HG03066 (cell line): ENCODE results near the gene COL21A1.

ENCODE experiments used
- ATAC-seq: cut with Tn5 transposase; IDR thresholded peaks from one replicate; pipeline ENCODE4 v1.9.1; 2021; ENCODE audit warnings: low read depth; ENCODE audit not compliant: unreplicated experiment

Gene COL21A1

GRCh38 chr6:56055081-56055704 lies 192.2 kb downstream of the COL21A1 start:
- ATAC-seq, result no peak

DNA sequence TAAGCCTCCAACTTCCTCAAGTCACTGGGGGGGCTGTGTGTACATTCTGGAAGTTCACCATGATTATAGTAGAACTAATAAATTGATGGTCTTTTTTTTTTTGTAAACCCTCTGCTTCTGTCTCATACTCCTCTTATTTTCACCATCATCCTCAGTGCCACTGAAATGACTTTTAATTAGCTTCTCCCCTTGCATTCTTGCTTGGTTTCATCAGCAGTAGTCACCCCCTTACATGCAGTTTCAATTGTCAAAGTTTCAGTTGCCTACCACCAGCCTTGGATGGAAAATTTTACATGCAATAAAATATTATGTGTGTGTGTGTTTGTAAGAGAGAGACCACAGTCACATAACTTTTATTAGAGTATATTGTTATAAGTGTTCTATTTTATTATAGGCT lies 196.2 kb downstream of the COL21A1 start:
- no peak for ATAC-seq

DNA sequence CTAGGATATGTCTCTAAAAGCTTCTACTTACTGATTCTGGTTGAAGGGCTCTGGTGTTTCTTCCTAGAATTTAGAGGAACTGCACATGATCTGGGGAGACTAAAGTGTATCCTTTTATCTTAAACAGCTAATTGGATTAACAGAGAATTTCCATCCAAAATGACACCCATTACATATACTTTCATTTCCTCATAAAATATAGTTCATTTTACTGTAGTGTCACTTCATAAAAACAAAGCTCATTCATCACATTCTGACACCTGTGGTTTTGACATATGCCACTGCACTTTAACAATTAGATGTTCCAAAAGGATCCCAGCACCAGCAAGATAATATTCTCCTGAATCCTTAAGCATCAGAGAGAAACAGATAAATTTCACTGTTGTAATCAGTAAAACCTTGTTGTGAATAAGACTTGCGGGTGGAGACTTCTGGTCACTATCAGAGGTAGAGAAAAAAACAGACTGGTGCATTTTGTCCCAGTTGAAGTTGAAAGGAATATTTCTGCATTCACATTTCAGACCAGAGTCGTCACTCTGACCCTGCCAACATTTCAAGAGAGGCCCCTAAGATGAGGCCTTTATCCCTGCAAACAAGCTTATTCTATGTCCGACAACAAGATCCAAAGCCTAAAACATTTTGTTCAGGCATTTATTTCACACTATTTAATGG lies 196.7 kb downstream of the COL21A1 start:
- ATAC-seq, result no peak

GRCh38 chr6:56048601-56049000 lies 198.8 kb downstream of the COL21A1 start:
- no peak for ATAC-seq

- ATAC-seq, result no peak
Measured at GRCh38 chr6:56047931-56048540, 199.3 kb downstream of the COL21A1 start.

DNA sequence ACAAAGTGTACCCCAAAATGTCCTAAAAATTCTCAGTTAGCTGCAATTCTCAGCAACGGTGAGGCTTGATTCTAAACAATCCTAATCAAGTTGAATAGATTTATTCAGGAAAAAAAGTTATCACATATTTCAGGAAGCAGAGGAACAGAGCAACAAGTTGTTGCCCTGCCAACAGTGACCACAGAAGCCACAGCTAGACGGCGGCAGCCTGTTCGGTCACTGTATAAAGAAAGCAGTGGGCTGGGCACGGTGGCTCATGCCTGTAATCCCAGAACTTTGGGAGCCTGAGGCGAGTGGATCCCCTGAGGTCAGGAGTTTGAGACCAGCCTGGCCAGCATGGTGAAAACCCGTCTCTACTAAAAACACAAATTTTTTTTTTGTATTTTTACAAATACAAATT lies 200.8 kb downstream of the COL21A1 start:
- no peak for ATAC-seq

DNA sequence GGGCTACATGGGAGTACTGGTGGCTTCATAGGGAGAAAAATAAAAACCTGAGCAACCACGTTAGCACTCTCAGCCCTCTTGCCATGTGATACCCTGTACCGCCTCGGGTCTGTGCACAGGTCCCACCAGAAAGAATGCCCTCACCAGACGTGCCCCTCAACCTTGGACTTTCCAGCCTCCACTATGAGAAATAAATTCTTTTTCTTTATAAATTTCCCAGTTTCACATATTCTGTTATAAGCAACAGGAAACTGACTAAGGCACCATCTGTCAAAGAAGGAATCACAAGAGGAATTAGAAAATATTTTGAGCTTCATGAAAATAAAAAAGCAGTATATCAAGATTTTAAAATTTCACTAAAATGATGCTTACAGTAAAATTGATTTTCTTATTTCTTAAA lies 203.6 kb downstream of the COL21A1 start:
- ATAC-seq, result no peak

- no peak for ATAC-seq
Measured at GRCh38 chr6:56043076-56043475, 204.3 kb downstream of the COL21A1 start.

DNA sequence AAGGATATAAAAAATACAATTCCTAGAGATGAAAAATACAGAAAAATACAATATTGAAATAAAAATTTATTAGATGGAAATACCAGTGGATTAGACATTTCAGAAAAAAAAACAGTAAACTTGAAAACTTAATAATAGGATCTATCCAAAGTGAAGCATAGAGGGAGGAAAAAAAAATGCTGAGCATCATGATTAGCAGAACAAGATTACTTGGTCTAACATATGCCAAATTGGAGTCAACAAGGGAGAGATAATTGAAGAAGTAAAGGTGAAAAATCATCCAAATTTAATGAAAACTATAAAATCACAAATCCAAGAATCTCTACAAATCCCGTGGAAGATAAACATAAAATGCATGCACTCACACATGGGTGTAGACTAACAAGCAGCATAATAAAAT lies 205.8 kb downstream of the COL21A1 start:
- ATAC-seq, result no peak

GRCh38 chr6:56040889-56041301 lies 206.5 kb downstream of the COL21A1 start:
- no peak for ATAC-seq

DNA sequence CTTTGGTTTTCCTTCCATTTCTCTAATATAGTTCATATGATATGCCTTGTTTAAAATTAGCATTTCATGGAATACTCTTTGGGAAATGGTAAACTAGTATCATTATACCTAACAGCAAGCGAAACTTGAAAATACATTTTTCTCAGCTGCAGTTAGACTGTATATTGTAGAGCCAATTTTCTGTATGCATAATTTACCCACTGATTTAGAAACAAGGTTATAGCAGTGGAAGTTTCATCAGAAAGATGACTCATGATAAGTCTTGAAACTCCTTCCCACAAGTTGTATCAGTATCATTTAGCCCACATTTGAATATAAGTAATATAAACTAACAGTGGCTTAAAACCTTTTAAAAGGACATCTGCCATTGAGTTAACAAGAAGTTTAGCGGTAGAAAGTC lies 207.2 kb downstream of the COL21A1 start:
- ATAC-seq, result no peak

DNA sequence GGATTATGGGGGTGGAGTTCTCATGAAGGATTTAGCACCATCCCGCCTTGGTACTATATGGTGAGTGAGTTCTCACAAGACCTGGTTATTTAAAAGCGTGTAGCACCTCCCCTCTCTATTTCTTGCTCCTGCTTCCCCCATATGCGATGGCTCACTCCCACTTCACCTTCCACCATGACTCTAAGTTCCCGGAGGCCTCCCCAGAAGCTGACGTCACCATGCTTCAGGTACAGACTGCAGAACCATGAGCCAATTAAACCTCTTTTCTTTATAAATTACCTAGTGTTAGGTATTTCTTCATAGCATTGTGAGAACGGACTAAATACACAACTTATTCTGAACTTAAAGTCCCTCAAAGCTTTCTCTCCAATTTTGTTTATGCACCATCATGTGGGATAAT lies 208.6 kb downstream of the COL21A1 start:
- ATAC-seq, result no peak

GRCh38 chr6:56037601-56038000 lies 209.8 kb downstream of the COL21A1 start:
- no peak for ATAC-seq

GRCh38 chr6:56036916-56037600 lies 210.3 kb downstream of the COL21A1 start:
- ATAC-seq, result no peak

DNA sequence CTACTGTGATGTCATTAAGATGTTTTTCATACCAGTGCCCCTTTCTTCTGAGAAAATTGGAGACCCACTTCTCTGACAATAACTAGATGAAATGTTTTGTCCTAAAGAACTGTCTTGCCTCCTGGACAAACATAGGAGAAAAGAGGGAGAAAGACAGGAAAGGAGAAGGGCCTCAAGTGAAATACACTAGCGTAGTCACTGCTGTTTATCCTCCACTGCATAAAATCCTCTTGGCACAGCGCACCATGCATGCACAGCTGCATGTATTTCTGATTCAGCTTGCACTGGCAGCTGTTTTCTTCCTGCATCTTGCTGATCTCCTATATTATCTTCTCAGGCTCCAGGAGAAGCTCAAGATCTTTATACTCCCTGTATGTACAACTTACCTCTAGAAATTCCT lies 214.0 kb downstream of the COL21A1 start:
- no peak for ATAC-seq

GRCh38 chr6:56032715-56033260 lies 214.6 kb downstream of the COL21A1 start:
- no peak for ATAC-seq

- no peak for ATAC-seq
Measured at GRCh38 chr6:56027865-56028264, 219.5 kb downstream of the COL21A1 start.

DNA sequence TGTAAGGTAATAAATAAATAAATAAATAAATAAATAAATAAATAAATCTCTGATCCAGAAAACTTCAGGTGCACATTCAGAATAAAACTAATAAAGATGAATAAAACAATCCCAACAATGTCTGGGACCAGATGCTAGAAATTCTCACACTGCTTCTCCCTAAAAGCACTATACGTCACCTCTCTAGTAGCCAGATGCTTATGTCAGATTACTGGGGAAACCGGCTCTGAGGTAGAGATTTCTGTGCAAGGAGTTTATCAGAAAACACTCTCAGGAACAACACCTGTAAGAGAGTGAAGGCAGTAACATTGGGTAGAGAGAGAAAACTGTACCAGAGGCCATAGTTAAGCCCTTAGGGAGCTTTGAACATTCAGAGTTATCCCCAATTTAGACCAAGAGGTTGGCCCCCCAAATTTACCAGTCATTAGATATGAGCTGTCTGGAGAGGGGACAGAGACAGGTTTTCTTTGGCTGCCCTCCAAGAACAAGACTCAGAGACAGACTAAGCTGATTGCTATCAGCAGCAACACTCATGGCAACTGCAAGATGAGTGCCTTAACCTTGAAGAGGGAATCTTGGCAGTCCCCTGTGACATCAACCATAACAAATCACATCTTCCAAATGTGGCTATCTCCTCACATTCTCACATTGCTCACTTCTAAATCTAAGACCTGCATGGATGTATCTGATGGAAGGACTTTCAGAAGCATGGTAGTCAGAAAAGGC lies 220.8 kb downstream of the COL21A1 start:
- ATAC-seq, result no peak

DNA sequence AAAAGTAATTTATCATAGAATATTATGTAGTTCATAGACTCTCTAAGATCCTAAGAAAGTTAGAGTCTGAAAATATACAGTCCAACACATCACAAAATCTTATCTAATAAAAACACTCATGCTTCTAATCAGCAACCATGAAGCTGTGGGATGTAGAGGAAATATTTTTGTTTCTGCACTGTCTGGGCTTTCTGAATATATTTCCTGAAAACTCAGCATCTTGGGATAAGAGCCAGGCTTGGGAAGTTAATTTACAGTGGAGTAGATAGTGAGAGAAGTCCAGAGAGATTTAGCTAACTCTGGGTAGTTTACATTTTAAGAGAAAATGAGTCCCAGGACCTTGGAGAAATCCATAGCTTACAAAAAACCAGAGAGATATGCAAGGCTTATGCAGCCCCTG lies 221.6 kb downstream of the COL21A1 start:
- ATAC-seq, result no peak

DNA sequence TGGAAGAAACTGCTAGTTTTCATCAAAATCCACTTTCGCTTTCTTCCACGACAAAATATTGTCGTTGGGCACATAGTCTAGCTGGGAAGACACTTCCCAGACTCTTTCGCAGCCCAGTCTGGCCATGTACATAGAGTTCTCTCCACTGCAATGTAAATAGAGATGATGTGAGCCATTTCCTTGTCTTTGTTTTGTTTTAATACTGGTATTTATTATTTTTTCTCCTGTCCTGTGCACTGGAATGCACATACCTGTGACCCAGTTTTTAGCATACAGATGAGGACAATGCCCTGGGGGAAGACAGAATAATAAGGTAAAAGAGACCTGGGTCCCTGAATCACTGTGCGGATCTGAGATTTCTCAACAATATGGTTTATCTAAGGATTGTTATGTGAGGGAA lies 222.4 kb downstream of the COL21A1 start:
- ATAC-seq, result no peak

GRCh38 chr6:56023829-56024228 lies 223.6 kb downstream of the COL21A1 start:
- no peak for ATAC-seq
